Activated naive CD4-positive, alpha-beta T cell treated with Interleukin-2 at 50 U/mL for 16 hours (primary cell): ENCODE measurements around the gene MCRIP1.
A peak's percentile ranks its signal among the peaks of the same experiment; 100 is the strongest.

ENCODE experiments used
- DNase-seq: peaks from one replicate; pipeline ENCODE4 v3.0.0-alpha.2; 2020

MCRIP1 gene, protein sequence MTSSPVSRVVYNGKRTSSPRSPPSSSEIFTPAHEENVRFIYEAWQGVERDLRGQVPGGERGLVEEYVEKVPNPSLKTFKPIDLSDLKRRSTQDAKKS

DNA sequence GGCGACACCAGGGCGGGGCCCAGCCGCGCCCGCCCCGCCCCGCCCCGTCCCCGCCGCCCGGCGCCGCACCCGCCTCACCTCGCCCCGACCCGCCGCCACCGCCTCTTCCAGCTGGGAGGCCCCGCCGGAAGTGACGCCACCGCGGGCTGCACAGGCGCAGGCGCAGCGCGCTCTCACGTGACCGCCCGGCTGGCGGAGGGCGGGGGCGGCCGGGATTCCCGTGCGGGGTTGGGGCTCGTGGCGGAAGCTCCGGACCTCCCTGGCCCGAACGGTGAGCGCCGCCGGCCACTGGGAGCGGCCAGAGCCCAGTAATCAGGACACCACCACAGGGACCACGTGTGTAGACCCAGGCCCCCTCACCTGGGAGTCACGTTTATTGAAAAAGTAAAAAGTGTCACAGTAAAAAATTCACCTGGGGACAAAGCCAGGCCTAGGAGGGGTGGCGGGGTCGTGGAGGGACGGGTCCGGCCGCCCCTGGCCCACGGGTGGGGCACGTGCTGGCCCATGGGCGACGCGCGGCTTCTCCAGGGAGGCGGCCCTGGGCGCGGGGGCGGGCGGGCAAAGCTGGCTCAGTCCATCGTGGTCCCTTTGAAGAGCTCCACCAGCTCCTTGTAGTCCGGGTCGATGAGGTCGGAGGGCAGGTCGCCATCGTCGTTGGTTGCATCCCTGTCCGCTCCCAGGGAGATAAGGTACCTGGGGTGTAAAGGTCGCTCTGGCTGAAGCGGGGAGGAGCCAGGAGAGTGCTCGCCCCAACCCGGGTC lies at the start of gene MCRIP1:
TSS of gene MCRIP1 (minus strand) at position 132 of the 761 bp plus-strand sequence. CDS start 8,785 bp downstream, outside the sequence.
- peak; percentile 95 for DNase-seq

DNA sequence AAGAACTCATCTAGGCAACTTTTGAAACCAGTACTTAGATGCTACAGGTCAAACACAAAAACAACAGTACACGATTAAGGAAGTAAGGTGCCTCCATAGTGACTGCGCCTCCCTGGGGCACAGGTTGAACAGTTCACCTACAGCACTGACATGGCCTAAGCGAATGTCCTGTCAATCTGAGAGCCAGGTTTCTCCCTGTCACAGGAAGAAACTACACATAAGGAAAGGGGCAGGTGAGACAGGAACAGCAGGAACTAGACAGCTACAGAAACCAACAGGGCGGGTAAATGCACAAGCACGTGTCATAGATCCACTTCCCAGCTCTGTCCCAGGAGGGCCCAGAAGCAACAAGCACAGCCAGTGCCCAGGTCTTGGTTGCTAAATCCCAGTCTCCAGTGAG lies 46.0 kb upstream of the MCRIP1 start:
- no peak for DNase-seq

DNA sequence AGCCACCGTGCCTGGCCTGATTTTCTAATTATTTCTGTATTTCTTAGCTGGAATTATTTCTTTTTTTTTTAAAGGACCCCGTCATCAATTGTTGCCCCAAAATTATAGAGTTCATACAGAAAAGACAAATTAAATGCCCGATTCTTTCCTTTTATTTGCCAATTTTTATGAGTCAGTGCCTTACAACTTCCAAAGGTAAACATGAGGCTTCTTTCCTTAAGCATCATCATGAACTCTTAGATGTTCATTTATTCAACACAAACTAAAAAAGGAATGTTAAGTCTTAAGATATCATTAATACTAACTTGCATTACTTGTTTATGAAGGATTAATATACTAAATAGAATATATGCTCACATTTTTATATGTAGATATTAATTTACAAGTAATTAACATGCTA lies 45.2 kb upstream of the MCRIP1 start:
- no peak for DNase-seq

GRCh38 chr17:81877569-81877968 lies 44.5 kb upstream of the MCRIP1 start:
- no peak for DNase-seq

DNA sequence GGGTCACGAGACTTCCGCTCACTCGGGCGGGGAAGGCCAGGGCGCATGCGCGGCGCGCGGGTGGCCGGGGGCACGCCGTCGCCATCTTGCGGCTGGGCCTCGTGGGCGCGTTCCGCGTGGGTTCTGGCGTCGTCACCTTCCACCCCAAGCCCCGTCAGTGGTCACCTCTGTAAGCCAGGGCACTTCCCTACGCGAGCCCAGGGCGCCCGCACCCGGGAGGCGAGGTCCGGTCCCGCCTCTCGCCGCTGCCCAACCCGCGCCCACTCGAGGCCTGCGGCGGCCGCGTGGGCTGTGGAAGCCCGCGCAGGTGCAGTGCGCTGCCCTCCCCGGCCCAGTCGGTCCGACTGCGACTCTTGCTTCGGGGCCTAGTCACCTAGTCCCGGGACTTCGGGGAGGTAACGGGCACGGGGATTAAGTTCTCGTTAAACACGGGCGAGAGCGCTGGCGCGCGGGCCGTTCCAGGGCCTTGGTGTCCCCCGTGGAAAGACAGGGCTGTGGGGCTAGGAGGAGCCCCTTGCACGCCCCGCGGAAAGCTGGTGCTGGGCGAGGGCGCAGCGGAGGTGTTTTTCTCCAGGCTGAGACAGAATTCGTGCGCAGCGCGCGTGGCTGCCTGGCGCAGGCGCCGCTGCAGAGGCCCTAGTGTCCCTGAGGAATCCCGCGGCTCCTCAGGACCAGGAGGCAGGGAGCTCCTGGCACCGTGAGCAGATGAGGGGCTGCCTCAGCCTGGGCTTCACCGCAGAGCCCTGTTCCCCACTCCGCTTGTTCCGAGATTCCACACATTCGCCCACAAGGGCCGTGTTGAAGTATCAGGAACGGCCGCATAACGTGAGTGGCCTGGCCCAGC lies 38.5 kb upstream of the MCRIP1 start:
- DNase-seq: peak; percentile 96

GRCh38 chr17:81870981-81871386 lies 37.9 kb upstream of the MCRIP1 start, which contains the start of gene ARHGDIA:
TSS of gene ARHGDIA (minus strand) at chr17:81871337. CDS start at chr17:81869930, 1,407 bp downstream.
- DNase-seq: no peak

- peak; percentile 49 for DNase-seq
Measured at GRCh38 chr17:81870131-81870980, 37.3 kb upstream of the MCRIP1 start.

DNA sequence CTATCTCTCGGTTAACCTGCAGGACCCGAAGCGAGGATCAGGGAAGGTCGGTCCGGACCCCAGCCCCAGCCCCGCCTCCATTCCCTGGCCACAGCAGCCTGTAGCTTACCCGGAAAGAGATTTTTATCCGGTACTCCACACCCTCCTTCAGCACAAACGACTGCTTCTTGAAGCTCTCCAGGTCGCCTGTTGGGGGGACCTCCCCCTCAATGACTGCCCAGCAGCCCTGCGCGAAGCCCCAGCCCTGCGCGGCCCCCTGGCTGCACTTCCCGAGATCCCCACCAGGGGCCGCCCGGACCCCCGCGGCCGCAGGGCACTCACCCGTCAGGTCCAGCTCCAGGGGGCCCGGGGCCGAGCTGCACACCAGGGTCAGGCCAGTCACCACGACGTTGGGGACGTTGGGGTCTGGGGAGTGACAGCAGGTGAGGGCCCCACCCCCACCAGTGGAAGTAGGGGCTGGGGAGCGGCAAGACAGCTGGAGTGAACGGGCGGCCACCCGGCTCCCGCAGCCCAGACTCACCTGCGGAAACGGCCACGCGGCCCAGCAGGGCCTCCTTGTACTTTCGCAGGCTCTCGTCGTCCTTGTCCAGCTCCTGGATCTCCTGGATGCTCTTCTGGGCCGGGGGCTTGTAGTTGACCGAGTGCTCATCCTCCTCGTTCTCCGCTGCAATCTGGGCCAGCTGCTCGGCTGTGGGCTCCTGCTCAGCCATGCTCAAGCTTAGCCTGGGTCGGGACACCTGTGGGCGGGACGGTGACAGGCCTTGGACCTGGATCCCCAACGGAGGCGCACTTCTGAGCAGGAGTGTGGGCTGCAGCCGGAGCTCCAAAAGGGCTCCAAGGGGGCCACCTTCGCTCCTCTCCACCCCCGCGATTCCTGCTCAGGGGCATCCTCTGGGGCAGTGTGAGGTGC lies 36.4 kb upstream of the MCRIP1 start:
- DNase-seq: peak; percentile 43

DNA sequence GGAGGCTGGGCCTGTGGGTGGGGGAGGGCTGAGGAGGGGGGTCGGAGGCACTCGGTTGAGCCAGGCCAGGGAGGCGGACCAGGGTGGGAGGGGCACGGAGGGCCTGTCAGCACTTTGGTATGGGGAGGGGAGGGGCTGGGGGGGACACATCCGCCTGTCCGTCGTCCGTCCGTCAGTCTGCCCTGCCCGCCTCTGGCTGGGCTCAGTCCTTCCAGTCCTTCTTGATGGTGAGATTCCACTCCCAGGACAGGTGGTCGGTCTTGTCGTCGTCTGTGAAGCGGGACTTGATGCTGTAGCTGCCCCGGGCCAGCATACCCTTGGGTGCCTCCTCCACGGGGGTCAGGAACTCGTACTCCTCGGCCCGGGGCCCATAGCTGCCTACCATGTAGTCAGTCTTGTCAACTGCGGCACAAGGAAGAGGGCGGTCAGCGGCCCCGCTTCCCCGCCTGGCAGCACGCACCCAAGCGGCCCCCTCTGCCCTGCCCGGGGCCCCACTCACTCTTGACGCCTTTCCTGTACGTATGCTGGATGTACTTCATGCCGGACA lies 35.7 kb upstream of the MCRIP1 start:
- no peak for DNase-seq

GRCh38 chr17:81867991-81868673 lies 35.0 kb upstream of the MCRIP1 start:
- no peak for DNase-seq

DNA sequence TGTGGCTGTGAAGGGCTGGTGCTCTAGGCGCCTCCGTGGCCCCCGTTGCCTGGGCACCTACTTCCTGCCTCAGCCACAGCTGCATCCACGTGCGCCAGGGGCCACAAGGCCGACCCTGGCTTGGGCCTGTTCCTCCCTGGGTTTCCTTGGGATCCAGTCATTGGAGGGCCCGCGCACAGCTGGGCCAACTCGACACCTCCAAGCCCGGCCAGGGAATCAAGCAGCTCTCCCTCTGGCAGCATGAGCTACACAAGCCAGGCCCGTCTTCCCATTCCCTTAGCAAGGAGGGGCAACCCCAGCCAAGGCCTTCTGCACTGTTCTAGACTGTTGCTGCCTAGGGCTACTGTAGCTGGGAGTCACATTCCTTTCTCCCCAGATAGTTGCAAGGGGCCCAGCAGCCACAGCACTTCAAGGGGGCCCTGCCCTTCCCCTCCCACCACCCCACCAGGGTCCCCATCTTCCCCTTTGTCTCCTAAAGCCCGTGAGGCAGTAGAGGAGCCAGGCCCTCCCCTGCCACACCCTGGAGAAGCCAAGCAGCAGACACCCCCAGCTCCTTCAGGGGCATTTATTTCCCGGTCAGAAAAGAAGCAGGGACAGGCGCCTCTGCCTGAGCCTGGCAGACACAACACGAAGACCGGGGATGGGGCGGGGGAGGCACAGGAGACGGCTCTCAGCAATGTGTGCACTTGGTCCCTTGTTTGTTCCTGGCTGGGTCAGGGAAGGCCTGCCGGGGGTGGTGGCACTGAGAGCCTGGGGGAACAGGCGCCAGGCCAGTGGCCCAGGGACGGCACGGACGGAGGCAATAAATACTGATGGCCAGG lies 34.3 kb upstream of the MCRIP1 start:
- no peak for DNase-seq

DNA sequence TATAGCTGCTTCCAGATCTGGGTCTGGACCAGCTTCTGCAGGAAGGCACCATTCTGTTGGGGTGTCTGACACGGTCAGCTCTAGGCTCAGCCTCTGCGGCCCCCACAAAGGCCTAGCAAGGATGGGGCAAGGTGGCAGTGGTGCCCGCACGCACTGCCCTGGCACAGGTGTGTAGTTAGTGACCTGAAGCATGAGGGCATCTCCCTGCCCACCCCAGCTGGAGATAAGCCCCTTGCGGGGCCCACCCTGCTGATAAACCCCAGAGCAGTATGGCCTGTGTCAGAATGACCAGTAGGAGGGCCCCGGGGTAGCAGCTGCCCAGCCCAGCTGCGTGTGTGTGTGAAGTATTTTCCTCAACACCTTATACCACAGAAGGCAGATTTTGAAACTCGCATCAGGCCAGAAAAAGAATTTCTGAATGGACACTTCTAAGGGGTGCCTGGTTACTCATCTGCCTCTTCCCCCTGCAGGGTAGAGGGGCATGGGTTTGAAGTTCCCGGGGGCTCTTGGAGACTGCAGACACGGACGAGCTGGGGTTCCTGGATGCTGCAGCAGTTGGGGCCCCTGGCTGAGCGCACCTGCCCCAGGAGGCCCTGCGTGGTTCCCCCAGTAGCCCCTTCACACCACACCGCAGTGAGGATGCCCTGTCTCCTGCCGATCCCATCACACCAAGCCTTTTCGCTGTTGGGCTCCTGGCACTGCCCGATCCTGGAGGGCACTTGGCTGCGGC lies 33.5 kb upstream of the MCRIP1 start:
- no peak for DNase-seq

DNA sequence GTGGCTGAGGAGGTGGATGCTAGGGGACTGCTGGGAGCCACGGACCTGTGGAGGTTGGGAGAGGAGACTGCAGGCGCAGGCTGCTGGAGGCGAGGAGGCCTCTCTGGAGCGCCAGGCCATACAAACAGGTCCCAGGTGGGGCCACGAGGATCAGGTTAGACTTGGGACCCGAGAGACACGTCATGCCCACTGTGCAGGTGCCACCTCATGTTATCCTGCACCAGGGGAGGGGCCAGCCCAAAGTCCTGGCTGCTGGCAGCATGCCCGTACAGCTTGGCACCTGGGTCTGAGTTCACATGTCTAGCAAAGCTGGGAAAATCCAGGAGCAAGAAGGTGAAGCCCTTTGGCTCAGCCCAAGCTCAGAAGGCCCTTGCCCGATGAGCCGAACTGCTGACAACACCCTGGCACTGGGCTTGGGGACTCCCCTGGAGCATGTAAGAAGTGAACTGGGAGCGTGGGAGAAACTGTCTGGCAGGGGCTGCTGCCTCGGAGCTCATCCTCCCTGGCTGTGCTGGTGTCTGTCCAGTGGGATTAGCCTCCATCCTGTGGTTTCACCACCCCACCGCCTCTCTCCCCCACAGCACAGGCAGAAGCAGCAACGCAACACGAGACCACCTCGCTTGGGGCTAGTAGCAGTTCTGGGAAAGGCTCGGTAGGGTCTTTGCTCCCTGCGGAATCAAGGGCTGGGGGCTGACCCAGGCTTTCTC lies 32.8 kb upstream of the MCRIP1 start:
- DNase-seq: no peak

GRCh38 chr17:81865358-81865732 lies 32.3 kb upstream of the MCRIP1 start:
- no peak for DNase-seq

DNA sequence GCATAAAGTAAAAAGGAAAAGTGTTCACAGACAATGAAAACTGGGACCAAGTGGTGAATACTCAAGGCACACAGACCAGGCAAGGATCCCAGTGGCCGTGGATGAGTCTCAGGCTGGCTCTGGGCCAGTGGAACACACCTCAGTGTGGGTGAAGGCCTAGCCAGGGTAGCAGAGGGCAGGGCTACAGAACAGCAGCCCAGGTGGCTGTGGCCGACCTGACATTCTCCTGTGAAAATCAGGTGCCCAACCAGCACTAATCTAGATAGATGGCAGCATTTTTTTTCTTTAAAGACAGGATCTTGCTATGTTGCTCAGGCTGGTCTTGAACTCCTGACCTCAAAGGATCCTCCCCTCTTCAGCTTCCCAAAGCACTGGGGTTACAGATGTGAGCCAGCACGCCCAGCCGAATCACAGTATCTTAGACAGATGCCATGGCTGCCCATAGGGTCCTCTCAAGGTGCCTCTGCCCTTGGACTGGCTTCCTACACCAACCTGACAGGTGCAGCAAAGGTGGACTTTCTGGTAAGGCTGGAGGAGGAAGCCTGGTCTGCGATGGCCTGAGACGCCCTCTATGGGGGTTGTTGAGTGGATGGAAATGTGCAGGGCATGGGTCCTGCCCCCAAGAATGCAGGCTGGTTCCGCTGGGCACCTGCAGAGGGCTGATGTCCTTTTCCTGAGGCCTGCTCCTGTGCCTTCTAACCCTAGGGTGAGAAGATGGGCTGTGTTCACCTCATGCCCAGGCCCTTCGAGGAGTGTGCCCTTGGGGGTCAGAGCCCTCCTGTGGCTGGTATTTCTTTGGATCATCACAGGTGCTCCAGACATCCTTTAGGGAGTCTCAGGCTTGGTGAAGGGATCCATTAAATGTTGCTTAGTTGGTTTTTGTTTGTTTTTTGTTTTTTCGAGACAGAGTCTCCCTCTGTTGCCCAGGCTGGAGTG lies 31.0 kb upstream of the MCRIP1 start:
- DNase-seq: no peak

GRCh38 chr17:81863123-81863675 lies 30.1 kb upstream of the MCRIP1 start:
- no peak for DNase-seq
